Measurements from ENCODE around the gene SNX4. TPM values are rescaled to one million over a fixed set of nuclear protein-coding genes. Genes with fewer than 3 reads are reported as not detected.
A peak's percentile ranks its signal among the peaks of the same experiment; 100 is the strongest.
"Not testable (repeated sequence)": the region's sequence is repeated elsewhere in the genome, so short reads cannot be mapped to it uniquely, and the experiment has no call there.

The SNX4 gene
- total RNA-seq: 10 to 100 TPM; 22.9 to 47.3 (median 32.6) TPM

DNA sequence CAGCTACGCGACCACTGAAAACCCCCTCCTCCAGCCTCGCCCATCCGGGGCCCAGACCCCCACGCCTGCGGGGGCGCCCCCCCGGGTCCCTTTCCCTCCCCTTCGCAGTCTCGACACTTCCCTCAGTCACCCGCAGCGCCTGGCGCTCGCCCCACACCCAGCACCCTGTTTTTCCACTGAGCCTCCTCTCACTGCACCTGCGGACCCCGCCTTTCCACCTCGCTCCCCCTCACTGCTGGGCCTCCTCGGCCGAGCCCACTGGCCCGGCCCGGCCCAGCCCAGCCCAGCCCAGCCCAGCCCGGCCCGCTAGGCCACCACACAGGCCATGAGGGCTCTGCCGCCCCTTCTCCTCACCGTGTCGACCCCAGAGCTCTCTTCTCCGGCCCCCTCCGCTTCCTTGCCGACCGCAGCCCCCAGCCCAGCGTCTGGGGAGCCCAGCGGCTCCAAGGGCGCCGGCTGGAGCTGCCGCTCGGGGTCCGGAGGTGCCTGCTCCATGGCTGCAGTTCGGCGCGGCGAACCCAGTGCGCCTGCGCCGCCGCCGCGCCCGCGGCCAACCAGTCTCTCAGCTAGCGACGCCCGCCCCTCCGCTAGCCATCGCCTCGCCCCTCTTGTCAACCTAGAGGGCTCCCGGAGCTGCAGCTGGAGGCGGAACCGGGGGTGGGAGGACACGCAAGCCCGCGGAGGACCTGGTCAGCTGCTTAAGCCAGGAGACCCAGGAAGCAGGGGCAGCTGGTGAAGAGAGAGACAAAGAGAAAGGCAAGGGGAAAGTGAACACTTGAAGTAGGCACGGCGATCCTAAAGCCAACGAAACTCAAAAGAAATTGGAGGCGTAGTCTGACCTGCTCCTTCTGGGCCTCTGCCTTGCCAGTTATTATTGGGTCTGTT, at the start of gene SNX4:
TSS of gene SNX4 (minus strand) at position 525 of the 885 bp plus-strand sequence. CDS start at position 495, 30 bp downstream.
- Histone ChIP-seq H3K36me3 (peaks cover 5 to 26% (median 17%) of the 10 kb centered on the region in 4 donors), H3K4me3 (peak within 1 kb of the TSS; percentile 83 to 98 (median 86)), H3K27me3 (no peaks in the 10 kb centered on the region), H3K4me1 (peaks cover 22 to 43% (median 36%) of the 10 kb centered on the region in 4 donors), H3K9me3 (no peaks in the 10 kb centered on the region), H3K27ac (replicated peaks in 1 of 4) (peak within 1 kb of the TSS; percentile 87 to 92 (median 89))
- DNase-seq (ENCODE audit: extremely low spot score): peak; percentile 98
- TF ChIP-seq EP300 (IDR thresholded peaks at IDR 0.05) (no peak), POLR2AphosphoS5 (IDR thresholded peaks at IDR 0.05) (peak; percentile 81 to 87)
- intact Hi-C loops (cut with DNase I): no loop called here
- under 1% methylated on average over 32 of the region's 65 CpGs for WGBS

DNA sequence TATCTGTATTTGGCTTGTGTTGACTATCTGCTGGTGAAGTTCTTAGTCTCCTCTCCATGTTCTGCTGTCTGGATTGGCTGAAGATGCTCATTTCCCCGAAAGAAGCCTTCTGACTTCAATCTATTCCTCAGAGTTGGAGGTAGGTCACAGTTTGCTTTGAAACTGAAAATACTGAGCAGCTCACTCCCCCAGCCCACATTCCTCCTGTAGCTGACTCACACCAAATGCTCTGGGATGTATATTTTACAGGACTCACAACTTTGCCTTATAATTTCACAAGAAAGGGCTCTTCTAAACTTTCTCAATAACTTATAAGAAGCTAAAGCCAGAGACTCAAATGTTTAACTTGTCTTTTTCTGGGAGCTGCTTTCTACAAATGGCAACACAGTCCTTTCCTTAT, 36.3 kb upstream of the SNX4 start:
- 94% methylated on average over 1 of the region's 1 CpG for WGBS
- intact Hi-C loops (cut with DNase I): no loop called here
- H3K27ac ChIP-seq (replicated peaks in 1 of 4): no peak overlapping the region
- no peak overlapping the region for H3K4me3 ChIP-seq
- no peak for DNase-seq (ENCODE audit: extremely low spot score)
- H3K36me3 ChIP-seq: peaks cover 28 to 78% (median 52%) of the 10 kb centered on the region in 4 donors
- H3K27me3 ChIP-seq: no peaks in the 10 kb centered on the region
- TF ChIP-seq EP300 (IDR thresholded peaks at IDR 0.05): no peak
- no peaks in the 10 kb centered on the region for H3K4me1 ChIP-seq
- no peaks in the 10 kb centered on the region for H3K9me3 ChIP-seq

DNA sequence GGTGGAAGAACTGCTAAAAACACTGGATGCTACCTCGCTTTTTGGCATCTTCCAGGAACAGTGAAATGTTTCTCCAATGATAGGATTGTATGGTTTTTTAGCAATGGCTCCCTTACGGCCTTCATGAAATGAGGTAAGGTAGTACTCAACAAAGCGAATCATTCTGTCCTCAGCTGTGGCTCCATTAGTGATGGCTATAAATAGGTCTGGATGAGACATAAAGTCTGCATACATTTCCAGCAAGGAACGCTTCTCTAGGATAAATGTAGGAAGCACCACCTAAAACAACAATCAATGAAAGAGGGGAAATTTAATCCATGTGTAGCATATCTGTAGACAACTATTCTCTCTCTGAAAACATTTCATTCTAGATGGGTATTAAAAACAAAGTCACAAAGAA, 32.4 kb upstream of the SNX4 start:
- intact Hi-C loops (cut with DNase I): no loop called here
- TF ChIP-seq, protein P1, sequence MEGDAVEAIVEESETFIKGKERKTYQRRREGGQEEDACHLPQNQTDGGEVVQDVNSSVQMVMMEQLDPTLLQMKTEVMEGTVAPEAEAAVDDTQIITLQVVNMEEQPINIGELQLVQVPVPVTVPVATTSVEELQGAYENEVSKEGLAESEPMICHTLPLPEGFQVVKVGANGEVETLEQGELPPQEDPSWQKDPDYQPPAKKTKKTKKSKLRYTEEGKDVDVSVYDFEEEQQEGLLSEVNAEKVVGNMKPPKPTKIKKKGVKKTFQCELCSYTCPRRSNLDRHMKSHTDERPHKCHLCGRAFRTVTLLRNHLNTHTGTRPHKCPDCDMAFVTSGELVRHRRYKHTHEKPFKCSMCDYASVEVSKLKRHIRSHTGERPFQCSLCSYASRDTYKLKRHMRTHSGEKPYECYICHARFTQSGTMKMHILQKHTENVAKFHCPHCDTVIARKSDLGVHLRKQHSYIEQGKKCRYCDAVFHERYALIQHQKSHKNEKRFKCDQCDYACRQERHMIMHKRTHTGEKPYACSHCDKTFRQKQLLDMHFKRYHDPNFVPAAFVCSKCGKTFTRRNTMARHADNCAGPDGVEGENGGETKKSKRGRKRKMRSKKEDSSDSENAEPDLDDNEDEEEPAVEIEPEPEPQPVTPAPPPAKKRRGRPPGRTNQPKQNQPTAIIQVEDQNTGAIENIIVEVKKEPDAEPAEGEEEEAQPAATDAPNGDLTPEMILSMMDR (IDR thresholded peaks at IDR 0.05): no peak
- TF ChIP-seq POLR2AphosphoS5 (IDR thresholded peaks at IDR 0.05): no peak
- TF ChIP-seq EP300 (IDR thresholded peaks at IDR 0.05): no peak
- TF ChIP-seq POLR2A (IDR thresholded peaks at IDR 0.05; ENCODE audit: low read depth): no peak
- Histone ChIP-seq H3K4me1 (no peaks in the 10 kb centered on the region), H3K36me3 (peaks cover 13 to 68% (median 23%) of the 10 kb centered on the region in 4 donors), H3K27me3 (no peaks in the 10 kb centered on the region), H3K4me3 (no peak overlapping the region), H3K9me3 (no peaks in the 10 kb centered on the region), H3K27ac (replicated peaks in 1 of 4) (no peak overlapping the region)
- WGBS: 88% methylated on average over 3 of the region's 4 CpGs
- DNase-seq (ENCODE audit: extremely low spot score): no peak

DNA sequence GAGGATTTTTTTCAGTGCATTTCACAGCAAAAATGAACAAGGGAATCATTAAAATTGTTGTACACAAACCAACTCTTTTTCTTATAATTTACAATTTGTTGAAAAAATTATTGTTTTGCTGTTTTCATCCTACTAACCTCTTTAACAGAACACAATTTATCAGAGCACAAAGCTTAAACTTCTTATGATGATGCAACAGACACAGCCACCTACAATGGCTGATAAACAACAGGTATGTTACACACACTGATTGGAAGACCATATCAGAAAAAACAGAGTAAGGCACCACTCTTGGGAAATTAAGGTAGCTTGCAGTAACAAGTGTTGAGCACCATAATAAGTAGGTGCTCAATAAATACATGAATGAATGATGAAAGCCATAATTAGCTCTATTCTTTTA, 8.9 kb upstream of the SNX4 start:
- DNase-seq (ENCODE audit: extremely low spot score): no peak
- Histone ChIP-seq H3K27me3 (no peaks in the 10 kb centered on the region), H3K9me3 (no peaks in the 10 kb centered on the region), H3K27ac (replicated peaks in 1 of 4) (no peak overlapping the region), H3K36me3 (peaks cover 6 to 49% (median 35%) of the 10 kb centered on the region in 4 donors), H3K4me1 (no peaks in the 10 kb centered on the region), H3K4me3 (no peak overlapping the region)
- intact Hi-C loops (cut with DNase I): no loop called here
- TF ChIP-seq POLR2AphosphoS5 (IDR thresholded peaks at IDR 0.05) (no peak), POLR2A (IDR thresholded peaks at IDR 0.05; ENCODE audit: low read depth) (no peak), EP300 (IDR thresholded peaks at IDR 0.05) (no peak)
- TF ChIP-seq, protein P1 (IDR thresholded peaks at IDR 0.05): no peak

DNA sequence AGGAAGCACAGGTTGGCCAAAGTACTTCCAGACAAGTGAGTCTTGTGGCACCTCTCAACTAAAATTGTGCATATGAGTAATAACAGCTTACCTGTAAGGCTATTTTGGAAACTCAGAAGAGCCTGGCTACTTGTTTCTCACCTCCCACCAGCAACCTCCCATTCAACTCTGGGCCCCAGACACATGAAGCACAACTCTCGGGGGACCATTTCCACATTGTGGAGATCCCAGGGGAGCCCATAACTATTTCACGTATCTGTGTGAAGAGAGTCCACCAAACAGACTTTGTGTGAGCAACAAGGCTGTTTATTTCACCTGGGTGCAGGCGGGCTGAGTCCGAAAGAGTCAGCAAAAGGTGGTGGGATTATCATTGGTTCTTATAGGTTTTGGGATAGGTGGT, 5.2 kb upstream of the SNX4 start:
- WGBS: 96% methylated on average over 4 of the region's 4 CpGs
- DNase-seq (ENCODE audit: extremely low spot score): no peak
- no peak for TF ChIP-seq EP300 (IDR thresholded peaks at IDR 0.05)
- no peak for TF ChIP-seq POLR2AphosphoS5 (IDR thresholded peaks at IDR 0.05)
- TF ChIP-seq POLR2A (IDR thresholded peaks at IDR 0.05; ENCODE audit: low read depth): no peak
- TF ChIP-seq, protein P1 (IDR thresholded peaks at IDR 0.05): no peak

DNA sequence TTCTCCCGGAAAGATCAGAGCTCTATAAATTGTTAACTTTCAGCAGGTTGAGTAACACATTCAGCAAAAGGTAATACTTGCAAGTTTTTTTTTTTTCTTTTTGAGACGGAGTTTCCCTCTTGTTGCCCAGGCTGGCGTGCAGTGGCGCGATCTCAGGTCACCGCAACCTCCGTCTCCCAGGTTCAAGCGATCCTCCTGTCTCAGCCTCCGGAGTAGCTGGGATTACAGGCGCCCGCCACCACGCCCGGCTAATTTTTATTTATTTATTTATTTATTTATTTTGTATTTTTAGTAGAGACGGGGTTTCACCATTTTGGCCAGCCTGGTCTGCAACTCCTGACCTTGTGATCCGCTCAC, 539 bp upstream of the SNX4 start:
- 81% methylated on average over 15 of the region's 15 CpGs for WGBS
- not testable (repeated sequence) for DNase-seq (ENCODE audit: extremely low spot score)

More for the DNA sequence above, 5.2 kb upstream of the SNX4 start:
- no peaks in the 10 kb centered on the region for H3K9me3 ChIP-seq
- H3K36me3 ChIP-seq: peaks cover 3 to 32% (median 19%) of the 10 kb centered on the region in 4 donors
- no peak overlapping the region for H3K27ac ChIP-seq (replicated peaks in 1 of 4)
- no peaks in the 10 kb centered on the region for H3K27me3 ChIP-seq
- no peak overlapping the region for H3K4me3 ChIP-seq
- intact Hi-C loops (cut with DNase I): no loop called here
- peaks cover 5 to 7% (median 6%) of the 10 kb centered on the region in 4 donors for H3K4me1 ChIP-seq

More for the DNA sequence above, 539 bp upstream of the SNX4 start:
- H3K9me3 ChIP-seq; intact Hi-C loops (cut with DNase I); H3K27me3 ChIP-seq: not testable (repeated sequence)
- Histone ChIP-seq H3K36me3 (peaks cover 0 to 21% (median 10%) of the 10 kb centered on the region in 4 donors), H3K4me1 (peaks cover 22 to 43% (median 36%) of the 10 kb centered on the region in 4 donors), H3K4me3 (peak overlapping the region; percentile 83 to 98 (median 86)), H3K27ac (replicated peaks in 1 of 4) (peak overlapping the region; percentile 87 to 92 (median 89))

Data from esophagus muscularis mucosa (tissue), 4 donors.